ENCODE measurements around the gene PTH.

DNA sequence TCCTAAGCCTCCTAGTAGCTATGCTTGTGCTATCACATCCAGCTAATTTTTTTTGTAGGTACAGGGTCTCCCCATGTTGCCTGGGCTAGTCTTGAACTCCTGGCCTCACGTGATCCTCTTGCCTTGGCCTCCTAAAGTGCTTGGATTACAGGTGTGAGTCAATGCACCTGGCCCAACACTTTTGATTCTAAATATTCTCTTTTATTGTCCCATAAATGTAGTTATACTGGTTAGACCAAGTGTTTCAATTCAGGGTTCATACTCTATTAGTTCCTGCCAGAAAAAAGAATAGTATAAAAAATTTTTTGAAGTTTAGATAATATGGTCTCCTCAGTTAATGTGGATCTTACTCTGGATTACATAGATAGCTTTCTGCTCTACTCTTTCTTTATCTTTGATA lies 6.7 kb upstream of the PTH start:
- TF ChIP-seq CEBPB (IDR thresholded peaks at IDR 0.05) (no peak), EP300 (IDR thresholded peaks at IDR 0.05; ENCODE audit: borderline replicate concordance) (no peak), EGR1 (IDR thresholded peaks at IDR 0.05) (no peak), REST (IDR thresholded peaks at IDR 0.05; ENCODE audit: low read depth) (no peak), YY1 (IDR thresholded peaks at IDR 0.05; ENCODE audit: low read depth) (no peak), ZBTB7A (IDR thresholded peaks at IDR 0.05; ENCODE audit: low read depth) (no peak), CREB1 (IDR thresholded peaks at IDR 0.05; ENCODE audit: low read depth) (no peak), FOXM1 (IDR thresholded peaks at IDR 0.05; ENCODE audit: borderline replicate concordance, low read depth) (no peak), TAF1 (IDR thresholded peaks at IDR 0.05; ENCODE audit: low read depth) (no peak), NFIC (IDR thresholded peaks at IDR 0.05) (no peak), TCF12 (IDR thresholded peaks at IDR 0.05; ENCODE audit: low read depth) (no peak), RAD21 (IDR thresholded peaks at IDR 0.05; ENCODE audit: low read depth) (no peak)
- TF ChIP-seq, protein P1, sequence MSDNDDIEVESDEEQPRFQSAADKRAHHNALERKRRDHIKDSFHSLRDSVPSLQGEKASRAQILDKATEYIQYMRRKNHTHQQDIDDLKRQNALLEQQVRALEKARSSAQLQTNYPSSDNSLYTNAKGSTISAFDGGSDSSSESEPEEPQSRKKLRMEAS (IDR thresholded peaks at IDR 0.05) = no peak
- TF ChIP-seq, protein P2, sequence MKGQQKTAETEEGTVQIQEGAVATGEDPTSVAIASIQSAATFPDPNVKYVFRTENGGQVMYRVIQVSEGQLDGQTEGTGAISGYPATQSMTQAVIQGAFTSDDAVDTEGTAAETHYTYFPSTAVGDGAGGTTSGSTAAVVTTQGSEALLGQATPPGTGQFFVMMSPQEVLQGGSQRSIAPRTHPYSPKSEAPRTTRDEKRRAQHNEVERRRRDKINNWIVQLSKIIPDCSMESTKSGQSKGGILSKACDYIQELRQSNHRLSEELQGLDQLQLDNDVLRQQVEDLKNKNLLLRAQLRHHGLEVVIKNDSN (IDR thresholded peaks at IDR 0.05) = no peak
